ENCODE measurements around the gene AQP12A. TPM values are rescaled to one million over a fixed set of nuclear protein-coding genes. Genes with fewer than 3 reads are reported as not detected.
"Not testable (repeated sequence)": the region's sequence is repeated elsewhere in the genome, so short reads cannot be mapped to it uniquely, and the experiment has no call there.

AQP12A gene
- total RNA-seq, 1 donor = not detected

DNA sequence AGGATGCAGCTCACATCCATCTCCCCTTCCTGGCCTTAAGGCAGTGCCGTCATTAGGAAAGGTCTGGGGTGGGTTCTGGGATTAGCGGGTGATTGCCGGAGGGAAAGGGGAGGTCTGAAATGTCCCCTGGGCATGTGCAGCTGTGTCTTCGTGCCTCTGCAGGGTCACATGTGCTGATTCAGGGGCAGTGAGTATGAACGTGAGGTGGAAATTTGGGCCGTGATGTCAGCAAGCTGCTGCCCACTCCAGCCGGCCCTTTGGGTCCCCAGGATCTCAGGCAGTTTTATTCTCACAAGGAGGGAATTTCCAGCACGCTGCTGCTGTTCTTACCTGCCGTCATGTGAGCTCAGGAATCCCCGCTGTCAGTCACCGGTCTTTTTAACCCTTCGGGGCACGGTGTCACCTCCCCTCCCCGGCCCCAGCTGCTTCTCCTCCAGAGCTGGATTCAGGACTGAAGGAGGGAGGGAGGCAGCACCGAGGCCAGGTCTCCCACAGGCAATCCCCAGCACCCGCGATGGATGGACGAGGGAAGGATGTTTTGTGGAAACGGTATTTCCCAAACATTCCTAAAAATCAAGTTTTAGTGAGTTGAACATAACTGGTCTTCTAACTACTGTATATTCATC lies 42.9 kb upstream of the AQP12A start:
- no peaks in the 10 kb centered on the region for H3K9me3 ChIP-seq (ENCODE audit: low read depth, low read length)
- peaks cover 4% of the 10 kb centered on the region for H3K27me3 ChIP-seq (ENCODE audit: insufficient read depth, low read length)
- H3K4me1 ChIP-seq (ENCODE audit: insufficient read depth, low read length) = no peaks in the 10 kb centered on the region
- H3K4me3 ChIP-seq (ENCODE audit: low read length) = no peak overlapping the region

DNA sequence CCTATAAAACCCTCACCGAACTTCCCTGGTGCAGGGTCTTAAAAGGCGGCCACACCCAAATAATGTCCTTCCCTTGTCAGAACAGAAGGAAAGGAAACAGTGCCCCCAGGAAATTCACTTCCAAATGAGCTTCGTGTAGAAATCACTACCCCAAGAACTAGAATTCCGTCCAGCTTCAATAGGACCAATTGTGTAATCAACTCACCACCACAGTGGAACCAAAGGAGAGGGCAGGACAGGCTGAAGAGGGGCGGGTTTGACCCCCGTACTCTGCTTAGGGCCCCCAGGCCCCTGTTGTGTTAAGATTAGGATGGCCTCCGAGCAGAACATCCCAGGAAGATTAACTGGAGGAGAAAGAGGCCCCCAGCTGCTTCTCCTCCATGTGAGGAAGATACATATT lies 42.3 kb upstream of the AQP12A start:
- Histone ChIP-seq H3K9me3 (ENCODE audit: low read depth, low read length) (no peaks in the 10 kb centered on the region), H3K4me1 (ENCODE audit: insufficient read depth, low read length) (no peaks in the 10 kb centered on the region), H3K27me3 (ENCODE audit: insufficient read depth, low read length) (peaks cover 4% of the 10 kb centered on the region), H3K4me3 (ENCODE audit: low read length) (no peak overlapping the region)

GRCh38 chr2:240650254-240650965 lies 41.3 kb upstream of the AQP12A start:
- H3K27me3 ChIP-seq (ENCODE audit: insufficient read depth, low read length) = peaks cover 4% of the 10 kb centered on the region
- H3K4me1 ChIP-seq (ENCODE audit: insufficient read depth, low read length) = peaks cover 1% of the 10 kb centered on the region
- H3K4me3 ChIP-seq (ENCODE audit: low read length) = no peak overlapping the region
- no peaks in the 10 kb centered on the region for H3K9me3 ChIP-seq (ENCODE audit: low read depth, low read length)

- H3K27me3 ChIP-seq (ENCODE audit: insufficient read depth, low read length) = peaks cover 4% of the 10 kb centered on the region
- no peak overlapping the region for H3K4me3 ChIP-seq (ENCODE audit: low read length)
- peaks cover 9% of the 10 kb centered on the region for H3K4me1 ChIP-seq (ENCODE audit: insufficient read depth, low read length)
- H3K9me3 ChIP-seq (ENCODE audit: low read depth, low read length) = no peaks in the 10 kb centered on the region
These were observed 40.5 kb upstream of the AQP12A start for GRCh38 chr2:240651185-240651584.

GRCh38 chr2:240655931-240656886 lies 35.5 kb upstream of the AQP12A start:
- no peaks in the 10 kb centered on the region for H3K9me3 ChIP-seq (ENCODE audit: low read depth, low read length)
- peaks cover 14% of the 10 kb centered on the region for H3K4me1 ChIP-seq (ENCODE audit: insufficient read depth, low read length)
- H3K27me3 ChIP-seq (ENCODE audit: insufficient read depth, low read length) = peaks cover 11% of the 10 kb centered on the region
- H3K4me3 ChIP-seq (ENCODE audit: low read length) = no peak overlapping the region

DNA sequence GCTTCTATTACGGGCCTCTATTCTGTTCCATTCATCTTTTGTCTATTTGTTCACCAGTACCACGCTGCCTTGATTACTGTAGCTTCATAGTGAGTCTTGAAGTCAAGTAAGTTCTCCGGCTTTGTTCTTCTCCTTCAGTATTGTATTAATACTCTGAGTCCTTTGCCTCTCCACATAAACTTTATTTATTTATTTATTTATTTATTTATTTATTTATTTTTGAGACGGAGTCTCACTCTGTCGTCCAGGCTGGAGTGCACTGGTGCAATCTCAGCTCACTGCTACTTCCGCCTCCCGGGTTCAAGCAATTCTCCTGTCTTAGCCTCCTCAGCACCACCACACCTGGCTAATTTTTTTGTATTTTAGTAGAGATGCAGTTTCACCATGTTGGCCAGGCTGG lies 31.8 kb upstream of the AQP12A start:
- peaks cover 24% of the 10 kb centered on the region for H3K27me3 ChIP-seq (ENCODE audit: insufficient read depth, low read length)
- not testable (repeated sequence) for H3K9me3 ChIP-seq (ENCODE audit: low read depth, low read length)

DNA sequence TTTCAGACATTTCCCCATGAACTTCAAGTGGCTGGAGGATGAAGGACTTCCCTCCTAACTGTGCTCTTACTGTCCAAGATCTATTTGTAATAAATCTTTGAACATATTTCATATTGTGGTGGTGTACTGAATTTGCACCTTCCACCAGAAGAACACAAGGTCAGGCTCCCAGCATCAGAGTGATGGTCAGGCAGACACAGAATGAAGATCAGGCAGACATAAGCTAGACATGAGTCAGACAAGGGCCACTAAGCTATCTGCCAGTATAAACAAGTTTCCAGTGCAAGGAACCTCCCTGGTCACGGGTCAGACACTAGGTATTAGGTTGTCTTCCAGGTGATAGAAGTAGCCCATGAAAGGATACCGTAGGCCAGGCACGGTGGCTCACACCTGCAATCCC lies 29.0 kb upstream of the AQP12A start:
- no peaks in the 10 kb centered on the region for H3K9me3 ChIP-seq (ENCODE audit: low read depth, low read length)
- no peak overlapping the region for H3K4me3 ChIP-seq (ENCODE audit: low read length)
- H3K4me1 ChIP-seq (ENCODE audit: insufficient read depth, low read length) = no peaks in the 10 kb centered on the region
- peaks cover 49% of the 10 kb centered on the region for H3K27me3 ChIP-seq (ENCODE audit: insufficient read depth, low read length)

More for the DNA sequence above, 31.8 kb upstream of the AQP12A start:
- H3K4me1 ChIP-seq (ENCODE audit: insufficient read depth, low read length) = peaks cover 14% of the 10 kb centered on the region
- H3K4me3 ChIP-seq (ENCODE audit: low read length) = not testable (repeated sequence)

DNA sequence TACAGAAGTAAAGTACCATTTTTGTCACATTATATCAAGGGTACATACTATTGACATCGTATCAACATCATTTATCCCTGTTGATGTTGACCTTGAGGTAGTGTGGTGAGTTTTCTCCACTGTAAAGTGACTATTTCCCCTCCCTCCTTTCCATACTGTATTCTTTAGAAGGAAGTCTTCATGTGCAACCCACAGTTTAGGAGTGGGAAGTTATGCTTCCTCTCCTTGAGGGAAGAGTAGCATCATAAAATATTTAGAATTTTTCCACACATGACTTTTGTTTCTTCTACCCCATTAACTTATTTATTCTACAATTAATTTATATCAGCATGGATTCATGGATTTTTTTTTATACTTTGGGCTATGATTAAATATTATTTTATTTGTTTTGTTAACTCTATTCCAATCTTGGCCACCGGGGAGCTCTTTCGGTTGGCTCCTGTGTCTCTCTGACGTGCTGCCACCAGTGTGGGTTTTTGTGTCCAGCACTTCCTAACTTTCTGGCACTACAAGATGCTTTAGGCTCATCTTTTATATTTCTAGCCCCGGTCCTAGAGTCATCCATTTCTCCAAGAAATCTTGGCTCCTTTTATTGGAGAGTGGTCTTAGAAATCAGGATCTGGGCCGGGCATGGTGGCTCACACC lies 28.0 kb upstream of the AQP12A start:
- H3K4me3 ChIP-seq (ENCODE audit: low read length) = no peak overlapping the region
- H3K4me1 ChIP-seq (ENCODE audit: insufficient read depth, low read length) = no peaks in the 10 kb centered on the region
- H3K27me3 ChIP-seq (ENCODE audit: insufficient read depth, low read length) = peaks cover 50% of the 10 kb centered on the region
- no peaks in the 10 kb centered on the region for H3K9me3 ChIP-seq (ENCODE audit: low read depth, low read length)

DNA sequence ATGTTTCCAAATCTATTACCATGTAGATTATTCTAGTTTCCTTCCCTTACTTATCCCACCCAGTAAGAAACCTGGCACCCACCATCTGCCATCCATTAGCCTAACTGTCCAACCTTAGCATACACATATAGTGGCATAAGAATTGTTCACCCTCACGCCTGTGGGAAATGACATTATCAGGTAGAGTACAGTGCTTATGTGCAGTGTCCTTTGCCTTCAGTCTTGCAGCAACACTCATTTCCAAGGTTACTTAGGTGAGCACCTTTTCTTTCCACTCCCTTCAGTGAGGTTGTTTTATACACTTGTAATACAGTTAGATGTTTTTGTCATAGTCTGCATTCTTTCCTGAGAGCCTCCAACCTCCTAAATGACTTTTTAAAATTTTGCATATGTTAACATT lies 27.0 kb upstream of the AQP12A start:
- Histone ChIP-seq H3K4me3 (ENCODE audit: low read length) (no peak overlapping the region), H3K27me3 (ENCODE audit: insufficient read depth, low read length) (peaks cover 44% of the 10 kb centered on the region), H3K4me1 (ENCODE audit: insufficient read depth, low read length) (no peaks in the 10 kb centered on the region), H3K9me3 (ENCODE audit: low read depth, low read length) (no peaks in the 10 kb centered on the region)

DNA sequence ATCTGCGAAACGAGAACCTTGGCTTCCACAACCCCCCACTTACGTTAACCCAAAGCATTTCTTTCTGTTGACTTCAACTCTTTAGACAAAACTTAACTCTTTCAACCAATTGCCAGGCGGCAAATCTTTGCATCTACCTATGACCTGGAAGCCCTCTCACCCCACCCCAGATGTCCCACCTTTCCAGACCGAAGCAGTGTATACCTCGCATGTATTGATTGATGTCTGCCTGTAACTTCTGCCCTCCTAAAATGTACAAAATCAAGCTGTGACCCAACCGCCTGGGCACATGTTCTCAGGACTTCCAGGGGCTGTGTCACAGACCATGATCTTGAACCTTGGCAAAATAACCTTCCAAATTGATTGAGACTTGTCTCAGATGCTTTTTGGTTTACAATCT lies 21.3 kb upstream of the AQP12A start:
- H3K4me1 ChIP-seq (ENCODE audit: insufficient read depth, low read length) = no peaks in the 10 kb centered on the region
- H3K27me3 ChIP-seq (ENCODE audit: insufficient read depth, low read length) = peaks cover 28% of the 10 kb centered on the region
- no peak overlapping the region for H3K4me3 ChIP-seq (ENCODE audit: low read length)
- H3K9me3 ChIP-seq (ENCODE audit: low read depth, low read length) = no peaks in the 10 kb centered on the region

DNA sequence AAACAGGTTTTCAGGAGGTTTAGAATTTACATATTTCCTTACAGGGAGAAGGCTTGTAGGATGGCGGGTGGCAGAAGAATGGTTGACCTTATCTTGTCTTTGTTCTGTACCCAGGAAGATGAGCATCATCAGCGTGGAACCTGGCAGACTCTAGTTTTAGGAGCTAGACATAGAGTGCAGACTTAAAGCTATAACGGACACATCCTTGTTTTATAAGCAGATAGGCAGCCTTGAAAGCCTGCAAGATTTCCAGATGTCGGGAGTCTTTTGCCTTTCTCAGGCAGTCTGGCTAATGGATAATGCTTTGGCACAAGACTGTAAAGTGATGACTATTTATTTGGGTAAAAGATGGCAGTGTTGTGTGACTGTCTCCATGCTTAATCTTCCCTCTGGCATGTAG lies 20.7 kb upstream of the AQP12A start:
- H3K27me3 ChIP-seq (ENCODE audit: insufficient read depth, low read length) = peaks cover 23% of the 10 kb centered on the region
- H3K9me3 ChIP-seq (ENCODE audit: low read depth, low read length) = no peaks in the 10 kb centered on the region

DNA sequence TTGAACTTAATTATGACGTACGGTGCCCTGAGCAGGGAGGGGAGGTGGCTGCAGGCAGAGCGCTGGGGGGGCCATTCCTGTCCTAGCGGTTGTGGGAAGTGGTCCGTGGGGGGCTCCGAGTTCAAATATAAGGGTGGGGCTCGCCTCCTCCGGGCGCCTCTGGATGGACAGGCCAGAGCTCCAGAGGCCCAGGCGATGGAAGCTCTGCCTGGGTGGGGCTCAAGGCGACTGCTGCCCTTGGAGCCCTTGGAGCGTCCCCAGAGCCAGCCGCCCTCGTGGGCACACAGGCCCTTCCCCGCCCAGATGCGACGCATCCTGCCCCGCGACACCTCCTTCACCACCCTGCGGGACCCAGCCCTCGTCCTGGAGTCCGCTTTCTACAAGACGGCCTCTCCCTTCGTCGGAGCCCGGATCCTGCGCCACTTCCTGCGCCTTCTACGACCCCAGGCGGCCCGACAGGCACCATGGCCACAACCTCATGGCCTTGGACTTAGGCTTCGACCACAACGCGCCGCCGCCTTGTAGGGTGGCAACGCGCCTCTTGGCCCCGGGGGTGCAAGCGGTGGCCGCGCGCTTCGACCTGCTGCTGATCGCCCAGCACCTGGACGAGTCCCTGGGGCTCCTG lies 19.5 kb upstream of the AQP12A start:
- H3K4me3 ChIP-seq (ENCODE audit: low read length) = no peak overlapping the region
- no peaks in the 10 kb centered on the region for H3K9me3 ChIP-seq (ENCODE audit: low read depth, low read length)
- peaks cover 11% of the 10 kb centered on the region for H3K27me3 ChIP-seq (ENCODE audit: insufficient read depth, low read length)
- H3K4me1 ChIP-seq (ENCODE audit: insufficient read depth, low read length) = no peaks in the 10 kb centered on the region

More for the DNA sequence above, 20.7 kb upstream of the AQP12A start:
- H3K4me3 ChIP-seq (ENCODE audit: low read length) = no peak overlapping the region
- H3K4me1 ChIP-seq (ENCODE audit: insufficient read depth, low read length) = no peaks in the 10 kb centered on the region

DNA sequence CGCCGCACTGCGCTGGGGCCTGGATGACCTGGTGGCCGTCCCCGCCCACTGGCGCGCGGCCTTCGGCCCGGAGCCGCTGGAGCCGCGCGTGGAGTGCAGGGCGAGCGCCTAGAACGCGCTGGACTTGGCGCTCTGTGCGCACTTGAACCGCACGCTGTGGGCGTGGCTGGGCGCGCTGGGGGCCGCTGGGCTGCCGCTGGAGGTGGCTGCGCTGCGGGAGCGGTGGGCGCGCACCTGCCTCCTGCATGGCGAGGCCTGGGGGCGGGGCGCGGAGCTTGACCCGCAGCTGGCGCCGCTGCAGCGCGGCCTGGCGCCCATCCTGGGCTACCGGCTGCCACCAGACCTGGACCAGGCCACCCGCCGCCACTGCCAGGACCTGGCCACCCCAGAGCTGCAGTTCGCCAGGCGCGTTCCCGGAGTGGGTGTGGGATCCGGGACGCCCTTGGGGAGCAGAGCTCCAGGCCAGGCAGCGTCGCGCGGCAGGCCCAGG lies 18.9 kb upstream of the AQP12A start:
- no peak overlapping the region for H3K4me3 ChIP-seq (ENCODE audit: low read length)
- H3K27me3 ChIP-seq (ENCODE audit: insufficient read depth, low read length) = peaks cover 6% of the 10 kb centered on the region
- H3K9me3 ChIP-seq (ENCODE audit: low read depth, low read length) = no peaks in the 10 kb centered on the region
- H3K4me1 ChIP-seq (ENCODE audit: insufficient read depth, low read length) = no peaks in the 10 kb centered on the region

DNA sequence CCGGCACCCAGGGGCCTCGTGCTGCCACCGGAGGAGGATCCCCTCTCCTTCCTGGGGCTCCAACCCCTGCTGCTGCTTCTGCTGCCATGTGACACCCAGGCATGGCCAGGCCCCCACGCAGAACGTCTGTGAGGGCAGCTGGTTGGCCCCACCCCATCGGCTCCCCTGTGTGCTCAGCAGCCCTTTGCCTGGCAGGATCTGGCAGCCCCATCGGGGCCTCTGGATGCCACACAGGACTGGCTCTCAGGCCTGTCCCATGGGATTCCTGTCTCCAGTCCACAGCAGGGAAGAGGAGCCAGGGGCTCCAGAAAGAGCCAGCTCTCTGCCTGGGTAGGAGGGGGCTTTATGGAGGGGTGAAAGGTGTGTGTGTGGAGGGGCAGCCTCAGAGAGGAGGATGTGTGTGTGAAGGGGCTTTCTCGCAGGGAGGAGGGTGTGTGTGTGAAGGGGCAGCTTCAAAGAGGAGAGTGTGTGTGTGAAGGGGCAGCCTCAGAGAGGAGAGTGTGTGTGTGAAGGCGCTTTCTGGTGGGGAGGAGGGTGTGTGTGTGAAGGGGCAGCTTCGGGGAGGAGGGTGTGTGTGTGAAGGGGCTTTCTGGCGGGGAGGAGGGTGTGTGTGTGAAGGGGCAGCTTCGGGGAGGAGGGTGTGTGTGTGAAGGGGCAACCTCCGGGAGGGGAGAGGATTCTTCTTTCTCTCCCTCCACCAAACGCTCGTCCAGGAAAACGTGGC lies 17.0 kb upstream of the AQP12A start:
- H3K27me3 ChIP-seq (ENCODE audit: insufficient read depth, low read length); H3K4me3 ChIP-seq (ENCODE audit: low read length); H3K4me1 ChIP-seq (ENCODE audit: insufficient read depth, low read length); H3K9me3 ChIP-seq (ENCODE audit: low read depth, low read length): not testable (repeated sequence)
